Measurements from ENCODE around the gene BCL2. TPM values are rescaled to one million over a fixed set of nuclear protein-coding genes. Genes with fewer than 3 reads are reported as not detected.

The BCL2 gene
- total RNA-seq, 1 experiment from 2014 or later = 2.5 TPM

- Histone ChIP-seq H3K9me2 (ENCODE audit: insufficient read depth) (no peaks in the 10 kb centered on the region), H3K4me2 (ENCODE audit: low read length) (no peak overlapping the region), H3K79me2 (ENCODE audit: insufficient read depth, low read length) (no peaks in the 10 kb centered on the region), H3K4me3 (replicated peaks in 1 of 2; ENCODE audit: low read depth in 1 of 2, low read length in 2 of 2) (no peak overlapping the region), H3K9ac (ENCODE audit: low read length) (no peak overlapping the region), H2AFZ (ENCODE audit: low read depth, low read length, poor library complexity, severe bottlenecking) (no peak overlapping the region), H3K36me3 (ENCODE audit: control insufficient read depth in 1 of 2, insufficient read depth in 2 of 2, low read length in 2 of 2) (no peaks in the 10 kb centered on the region), H4K20me1 (ENCODE audit: insufficient read depth) (no peaks in the 10 kb centered on the region), H3K4me1 (ENCODE audit: control insufficient read depth in 1 of 2, insufficient read depth in 2 of 2, low read length in 2 of 2) (peaks cover 0 to 6% of the 10 kb centered on the region in 2 experiments; a peak in 3 of 4 replicates), H3K27me3 (ENCODE audit: insufficient read depth, low read length) (0 out of 2 replicates have a peak, but pooled peaks cover 16% of the 10 kb centered on the region), H3K27ac (ENCODE audit: low read depth, low read length) (no peak overlapping the region), H3K9me3 (ENCODE audit: control insufficient read depth in 1 of 2, insufficient read depth in 1 of 2, low read depth in 1 of 2, low read length in 2 of 2) (no peaks in the 10 kb centered on the region)
- ATAC-seq (no peak), DNase-seq (ENCODE audit: low read depth, low spot score) (no peak)
- CTCF ChIA-PET = no interaction called here
- intact Hi-C loops (cut with micrococcal nuclease) = no loop called here
- TF ChIP-seq EZH2phosphoT487 (IDR thresholded peaks at IDR 0.05; ENCODE audit: borderline replicate concordance) (no peak), ATF3 (IDR thresholded peaks at IDR 0.05) (no peak), MAX (IDR thresholded peaks at IDR 0.05) (no peak), JUND (IDR thresholded peaks at IDR 0.05) (no peak), CBX3 (IDR thresholded peaks at IDR 0.05; ENCODE audit: low read depth) (no peak), REST (IDR thresholded peaks at IDR 0.05; ENCODE audit: low read depth) (no peak), CTCF (IDR thresholded peaks at IDR 0.05 in 2 of 3, conservative IDR thresholded peaks at IDR 0.05 in 1 of 3; ENCODE audit: borderline replicate concordance in 1 of 3, insufficient read depth in 1 of 3, low read depth in 2 of 3, low read length in 2 of 3) (no peak), EGR1 (IDR thresholded peaks at IDR 0.05; ENCODE audit: low read depth) (no peak), SIN3A (IDR thresholded peaks at IDR 0.05; ENCODE audit: low read depth) (no peak), POLR2AphosphoS5 (IDR thresholded peaks at IDR 0.05; ENCODE audit: low read depth, low read length) (no peak), ZBTB33 (IDR thresholded peaks at IDR 0.05; ENCODE audit: extremely low read depth, insufficient replicate concordance, low read length) (no peak)
- POLR2A ChIA-PET = no interaction called here
- RAD21 ChIA-PET (ENCODE audit: low non-redundant PET in 1 of 2, low total read pairs in 2 of 2, uncharacterized antibody in 2 of 2, unreplicated experiment in 2 of 2) = no interaction called here
- no TSS peak for BruUV-seq (replicated peaks)
Measured at GRCh38 chr18:63150326-63150725, 169.2 kb downstream of the BCL2 start.
